Ammon's horn (tissue), 1 donor: ENCODE results near the gene SPATS2L.
A peak's percentile ranks its signal among the peaks of the same experiment; 100 is the strongest.

Experiments used
- DNase-seq: peaks from one replicate; pipeline ENCODE4 v3.0.0-alpha.2; 2016; ENCODE audit warnings: low spot score

Gene SPATS2L

DNA sequence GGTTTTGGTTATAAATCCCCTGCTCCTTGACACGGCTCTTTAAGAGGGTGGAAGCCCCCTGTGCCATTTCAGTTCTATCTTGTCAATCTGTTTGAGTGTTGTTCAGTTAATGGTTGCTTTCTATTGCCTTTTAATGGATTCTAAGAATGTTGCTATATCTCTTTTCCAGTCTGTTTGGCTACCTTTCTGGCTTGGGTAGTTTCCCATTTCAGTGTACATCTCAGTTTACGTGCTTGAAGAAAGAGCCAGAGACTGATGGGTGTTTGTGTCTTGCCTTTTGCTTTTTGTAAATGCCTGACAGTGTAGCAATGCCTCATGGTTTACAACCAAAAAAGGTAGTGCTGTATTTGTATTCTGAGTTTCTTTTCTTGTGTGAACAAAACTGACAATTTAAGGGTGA, 45.3 kb downstream of the SPATS2L start:
- DNase-seq: no peak

DNA sequence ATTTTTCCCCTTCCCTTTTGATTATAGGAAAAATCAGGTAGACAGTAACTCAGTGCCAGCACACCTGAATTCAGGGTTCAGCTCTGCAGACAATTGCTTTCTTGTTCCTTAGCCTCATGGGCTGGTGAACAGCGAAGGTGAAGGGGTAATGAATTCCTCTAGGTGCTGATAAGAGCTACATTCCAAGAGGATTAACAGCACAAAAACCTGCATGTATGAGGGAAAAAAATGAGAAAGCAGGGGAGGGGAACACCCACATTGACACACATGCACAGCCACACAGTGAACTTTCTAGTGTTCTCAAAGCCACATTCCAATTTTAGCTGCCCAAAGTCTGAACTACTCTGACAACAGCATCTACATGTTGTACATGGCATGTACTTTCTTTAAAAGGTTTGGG, 46.1 kb downstream of the SPATS2L start:
- DNase-seq: no peak

GRCh38 chr2:200353120-200353519, 46.6 kb downstream of the SPATS2L start:
- peak; percentile 33 for DNase-seq

DNA sequence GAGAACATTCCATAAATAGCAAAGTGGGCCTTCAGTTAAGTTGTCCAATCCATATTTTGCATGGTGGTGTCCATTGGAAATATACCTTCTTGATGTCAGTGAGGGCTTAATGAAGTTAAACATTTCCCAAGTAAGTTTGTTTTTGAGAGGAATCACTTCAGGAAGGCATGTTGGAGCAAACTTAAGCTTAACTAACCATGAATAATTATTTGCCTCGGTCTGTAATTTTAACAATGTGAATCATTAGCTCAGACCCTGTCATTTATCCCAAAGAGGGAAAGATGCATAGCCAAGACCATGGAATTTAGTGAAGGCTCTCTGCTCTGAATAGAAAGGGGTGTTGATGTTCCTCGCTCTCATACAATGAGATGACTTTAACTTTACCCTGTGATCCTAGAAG, 47.4 kb downstream of the SPATS2L start:
- no peak for DNase-seq

GRCh38 chr2:200354833-200355751, 48.6 kb downstream of the SPATS2L start:
- DNase-seq: no peak

- DNase-seq: no peak
These were observed 49.8 kb downstream of the SPATS2L start for GRCh38 chr2:200356321-200356720.

DNA sequence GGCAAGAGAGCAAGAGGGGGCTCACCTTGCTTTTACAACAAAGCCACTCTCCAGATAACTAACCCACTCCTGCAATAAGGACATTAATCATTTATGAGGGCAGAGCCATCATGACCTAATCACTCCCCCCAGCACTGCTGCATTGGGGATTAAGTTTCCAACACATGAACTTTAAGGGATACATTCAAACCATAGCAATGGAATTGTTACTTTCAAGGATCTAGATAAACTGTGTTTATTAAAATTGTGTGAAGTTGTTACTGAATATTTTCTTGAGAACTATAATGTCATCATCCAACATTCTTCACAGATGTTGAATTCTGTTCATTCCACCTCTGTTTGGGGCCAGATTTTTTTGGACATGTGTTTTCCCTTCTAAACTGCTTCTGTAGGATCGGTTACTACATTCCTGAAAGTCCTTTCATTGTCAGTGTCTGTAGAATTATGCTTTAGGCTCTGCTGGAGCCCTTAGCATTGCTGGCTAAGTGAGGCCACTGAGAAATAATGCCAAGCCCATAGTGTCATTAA, 50.4 kb downstream of the SPATS2L start:
- DNase-seq: no peak

GRCh38 chr2:200357845-200358244, 51.4 kb downstream of the SPATS2L start:
- DNase-seq: no peak

DNA sequence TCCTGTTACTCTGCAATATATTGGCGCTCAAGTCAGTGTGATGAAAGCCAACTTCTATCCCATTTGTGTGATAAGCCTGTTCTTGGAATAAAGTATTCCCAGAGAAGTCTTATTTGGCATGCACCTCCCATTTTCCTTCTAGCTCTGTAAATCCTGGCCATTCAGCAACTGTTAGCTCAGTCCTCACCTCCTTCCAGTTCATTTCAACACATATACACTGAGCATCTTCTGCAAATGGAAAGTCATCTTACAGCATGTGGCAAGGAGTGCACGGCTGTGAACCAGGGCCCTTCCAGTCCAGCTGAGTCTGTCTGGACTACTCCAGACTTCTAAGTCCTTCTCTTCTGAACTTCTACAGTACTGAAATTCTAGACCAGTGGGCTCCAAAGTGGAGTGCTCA, 53.1 kb downstream of the SPATS2L start:
- no peak for DNase-seq

DNA sequence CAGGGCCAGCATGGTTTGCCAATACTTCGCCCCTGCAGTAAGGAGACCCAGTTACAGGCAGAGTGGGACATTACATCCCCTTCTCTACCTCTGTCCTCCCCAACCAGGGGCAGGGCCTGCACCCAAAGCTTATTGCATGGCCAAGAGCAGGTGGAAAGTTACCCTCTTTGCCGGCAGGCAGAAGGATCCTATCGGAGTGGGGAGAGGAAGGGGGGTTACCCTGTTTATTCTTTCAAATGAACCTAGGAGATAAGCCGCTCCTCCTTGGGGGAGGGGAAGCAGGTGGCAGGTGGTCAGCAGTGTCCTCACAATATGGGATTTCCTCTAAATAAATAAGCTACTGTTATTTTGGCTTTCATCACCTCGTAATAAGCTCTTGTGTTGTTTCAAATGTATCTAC, 53.9 kb downstream of the SPATS2L start:
- DNase-seq: no peak

DNA sequence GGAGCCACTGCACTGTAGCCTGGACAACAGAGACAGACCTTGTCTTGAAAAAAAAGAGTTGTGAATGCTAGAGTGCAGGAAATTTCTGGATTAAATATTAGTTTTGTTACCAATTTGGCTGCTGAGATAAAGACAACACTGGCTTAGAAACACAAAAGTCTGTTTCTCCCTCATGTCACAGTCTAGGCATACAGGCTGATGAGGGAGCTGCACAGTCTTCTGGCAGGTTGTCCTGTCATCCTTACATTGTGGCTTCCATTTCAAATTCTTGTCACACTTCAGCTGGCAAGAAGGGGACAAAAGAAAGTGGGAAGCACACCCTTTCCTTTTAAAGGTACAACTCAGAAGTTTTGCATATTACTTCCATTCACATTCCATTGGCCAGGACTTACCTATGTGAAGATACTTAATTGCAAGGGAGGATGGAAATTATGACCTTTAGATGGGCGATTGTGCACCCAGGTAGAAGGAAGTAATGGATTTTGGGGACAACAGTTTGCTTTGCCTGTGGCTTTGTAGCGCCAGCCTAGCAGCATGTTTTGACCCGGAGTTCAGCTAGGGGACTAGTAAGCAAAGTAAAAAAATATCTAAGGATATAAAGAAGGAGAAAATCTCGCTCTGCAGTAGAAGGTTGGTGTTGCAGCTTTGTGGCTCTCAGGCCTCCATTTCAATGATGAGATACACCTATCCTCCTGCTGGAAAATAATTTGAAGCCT, 55.9 kb downstream of the SPATS2L start:
- no peak for DNase-seq

DNA sequence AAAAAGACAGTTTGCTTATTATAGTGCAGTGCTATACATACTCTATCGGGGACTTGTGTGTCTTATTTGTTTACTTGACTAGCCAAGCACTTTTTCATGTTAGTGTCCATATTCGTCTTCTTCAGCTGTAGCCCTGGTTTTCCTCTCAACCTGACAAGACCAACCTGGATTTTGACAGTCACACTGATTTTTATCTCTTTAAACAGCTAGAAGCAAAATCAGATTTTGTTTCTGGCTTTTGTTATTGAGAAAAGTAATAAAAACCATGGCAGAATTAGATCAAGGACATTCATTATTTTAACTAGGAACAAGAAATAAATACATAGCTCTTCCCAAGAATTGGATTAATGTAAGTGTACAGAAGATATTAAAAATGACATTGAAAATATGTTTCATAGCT, 56.8 kb downstream of the SPATS2L start:
- DNase-seq: no peak

GRCh38 chr2:200364142-200364541, 57.6 kb downstream of the SPATS2L start:
- no peak for DNase-seq

- no peak for DNase-seq
These were observed 58.1 kb downstream of the SPATS2L start for GRCh38 chr2:200364620-200365019.

DNA sequence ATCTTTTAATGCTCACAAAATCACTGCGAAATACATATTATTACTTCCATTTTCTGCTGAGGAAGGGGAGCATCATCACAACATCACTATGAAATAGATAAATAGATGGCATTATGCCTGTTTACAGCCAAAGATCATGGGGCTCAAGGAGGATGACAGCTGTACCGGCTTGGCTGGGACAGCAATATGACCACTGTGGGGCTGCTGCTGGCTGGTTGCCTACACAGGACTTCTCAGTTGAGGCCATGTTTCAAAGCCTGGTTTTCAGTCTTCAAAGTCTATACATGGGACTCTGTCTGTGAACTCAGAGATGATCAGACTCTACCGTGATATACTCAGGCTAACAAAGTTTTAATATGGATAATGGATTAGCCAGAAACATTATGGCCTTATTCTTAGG, 58.7 kb downstream of the SPATS2L start:
- no peak for DNase-seq

- no peak for DNase-seq
These were observed 60.7 kb downstream of the SPATS2L start for GRCh38 chr2:200367155-200367554.

GRCh38 chr2:200369886-200370285, 63.4 kb downstream of the SPATS2L start:
- DNase-seq: no peak

GRCh38 chr2:200373231-200373630, 66.7 kb downstream of the SPATS2L start:
- DNase-seq: no peak

- DNase-seq: no peak
These were observed 67.5 kb downstream of the SPATS2L start for GRCh38 chr2:200373973-200374416.

GRCh38 chr2:200376513-200377354, 70.2 kb downstream of the SPATS2L start:
- no peak for DNase-seq

DNA sequence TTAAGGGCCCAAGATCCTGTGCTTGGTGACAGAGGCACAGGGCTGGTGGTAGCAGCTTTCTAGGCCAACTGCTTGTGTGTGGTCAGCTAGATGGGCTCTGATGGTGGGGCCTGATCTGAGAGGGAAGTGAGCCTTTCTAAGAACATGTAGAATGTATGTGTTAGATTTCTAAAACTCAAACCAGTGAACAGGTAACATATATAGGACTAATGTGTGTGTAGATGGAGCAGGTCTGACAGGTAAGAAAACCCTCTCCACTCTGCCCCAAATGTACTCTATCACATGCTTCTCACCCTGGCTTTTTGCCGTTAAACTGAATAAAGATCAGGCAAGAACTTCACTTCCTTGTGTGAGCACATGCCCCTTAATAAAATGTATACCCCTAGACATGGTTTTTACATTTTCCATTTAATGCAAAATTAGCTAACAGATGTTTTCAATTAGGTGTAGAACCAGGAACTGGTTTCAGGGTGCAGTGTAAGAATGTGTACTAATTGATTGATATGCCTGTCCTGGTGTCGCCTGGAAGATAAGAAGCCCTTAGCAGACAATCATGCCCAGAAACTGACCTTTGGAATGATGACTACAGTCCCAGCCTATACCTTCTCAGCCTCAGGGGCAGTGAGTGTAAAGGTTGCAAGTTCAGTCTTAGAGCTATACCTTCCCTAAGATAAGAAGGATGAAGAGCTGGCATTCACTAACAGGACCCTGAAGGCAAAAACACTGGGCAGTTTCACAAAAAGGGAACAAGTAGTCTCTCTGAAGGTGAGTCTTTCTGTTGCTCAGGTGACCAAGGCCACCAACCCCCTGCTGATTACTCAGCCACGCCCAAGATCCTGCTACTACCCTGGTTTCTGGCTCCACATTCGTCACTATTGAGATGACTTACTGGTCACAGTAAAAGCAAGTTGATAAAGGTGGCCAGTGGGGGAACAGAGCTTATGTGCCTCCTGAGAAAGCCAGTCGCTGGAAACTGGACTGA, 71.2 kb downstream of the SPATS2L start:
- DNase-seq: no peak
